ENCODE results near the gene IGFLR1. TPM values are rescaled to one million over a fixed set of nuclear protein-coding genes. Genes with fewer than 3 reads are reported as not detected.

Gene IGFLR1
- total RNA-seq, 1 donor from 2014 or later, result 3.8 TPM

GRCh38 chr19:35784503-35785338, 42.5 kb upstream of the IGFLR1 start:
- DNase-seq (ENCODE audit: extremely low spot score, unreplicated experiment), result no peak

GRCh38 chr19:35783469-35784434, 41.5 kb upstream of the IGFLR1 start:
- no peaks in the 10 kb centered on the region for H3K9me3 Mint-ChIP-seq
- no peaks in the 10 kb centered on the region for H3K4me1 Mint-ChIP-seq (ENCODE audit: unreplicated experiment)
- H3K27ac Mint-ChIP-seq, result peak overlapping the region; percentile 29
- no peaks in the 10 kb centered on the region for H3K27me3 Mint-ChIP-seq
- TF ChIP-seq CTCF (conservative IDR thresholded peaks at IDR 0.05), result no peak
- no peak overlapping the region for H3K4me3 Mint-ChIP-seq
- H3K36me3 Mint-ChIP-seq, result peaks cover 6% of the 10 kb centered on the region
- DNase-seq (ENCODE audit: extremely low spot score, unreplicated experiment), result no peak

More at GRCh38 chr19:35784503-35785338, 42.5 kb upstream of the IGFLR1 start:
- Mint-ChIP-seq H3K27me3 (no peaks in the 10 kb centered on the region), H3K4me1 (ENCODE audit: unreplicated experiment) (no peaks in the 10 kb centered on the region), H3K36me3 (peaks cover 6% of the 10 kb centered on the region), H3K4me3 (no peak overlapping the region), H3K27ac (no peak overlapping the region), H3K9me3 (no peaks in the 10 kb centered on the region)
- TF ChIP-seq CTCF (conservative IDR thresholded peaks at IDR 0.05), result no peak

GRCh38 chr19:35782589-35782988, 40.3 kb upstream of the IGFLR1 start:
- no peak for DNase-seq (ENCODE audit: extremely low spot score, unreplicated experiment)
- no peak for TF ChIP-seq CTCF (conservative IDR thresholded peaks at IDR 0.05)
- no peak overlapping the region for H3K27ac Mint-ChIP-seq
- H3K9me3 Mint-ChIP-seq, result no peaks in the 10 kb centered on the region
- peaks cover 6% of the 10 kb centered on the region for H3K36me3 Mint-ChIP-seq
- H3K4me3 Mint-ChIP-seq, result no peak overlapping the region
- no peaks in the 10 kb centered on the region for H3K27me3 Mint-ChIP-seq
- H3K4me1 Mint-ChIP-seq (ENCODE audit: unreplicated experiment), result peaks cover 3% of the 10 kb centered on the region

GRCh38 chr19:35781650-35782049, 39.4 kb upstream of the IGFLR1 start:
- Mint-ChIP-seq H3K36me3 (peaks cover 6% of the 10 kb centered on the region), H3K4me3 (no peak overlapping the region), H3K27ac (no peak overlapping the region), H3K27me3 (no peaks in the 10 kb centered on the region), H3K4me1 (ENCODE audit: unreplicated experiment) (peaks cover 12% of the 10 kb centered on the region), H3K9me3 (no peaks in the 10 kb centered on the region)
- no peak for DNase-seq (ENCODE audit: extremely low spot score, unreplicated experiment)
- TF ChIP-seq CTCF (conservative IDR thresholded peaks at IDR 0.05), result no peak

GRCh38 chr19:35780717-35781116, 38.5 kb upstream of the IGFLR1 start:
- Mint-ChIP-seq H3K27ac (no peak overlapping the region), H3K4me1 (ENCODE audit: unreplicated experiment) (peaks cover 18% of the 10 kb centered on the region), H3K9me3 (no peaks in the 10 kb centered on the region), H3K36me3 (peaks cover 6% of the 10 kb centered on the region), H3K27me3 (no peaks in the 10 kb centered on the region), H3K4me3 (no peak overlapping the region)
- no peak for TF ChIP-seq CTCF (conservative IDR thresholded peaks at IDR 0.05)
- DNase-seq (ENCODE audit: extremely low spot score, unreplicated experiment), result no peak

Data from type B pancreatic cell (in vitro differentiated cells).